Esophagus muscularis mucosa (tissue), 4 donors: ENCODE measurements around the gene PLEKHG4B.

Experiments
- CTCF ChIP-seq, 3 experiments: fragments of 200-600 bp in 2 of 3; fragments of 450-650 bp in 1 of 3; sonication (generic) in 2 of 3; IDR thresholded peaks; one replicate each; pipeline ENCODE4 v1.5.1; 2017 to 2019; ENCODE audit warnings: antibody characterized with exemption in 3 of 3, mild to moderate bottlenecking in 2 of 3, moderate library complexity in 1 of 3
- EP300 ChIP-seq: sonication (generic); formaldehyde crosslinking; IDR thresholded peaks from one replicate; pipeline ENCODE4 v1.6.1; 2017; ENCODE audit warnings: antibody characterized with exemption
- POLR2A ChIP-seq: fragments of 450-650 bp; IDR thresholded peaks from one replicate; pipeline ENCODE4 v1.6.1; 2017; ENCODE audit warnings: antibody characterized with exemption, moderate library complexity, mild to moderate bottlenecking, low read depth
- POLR2AphosphoS5 ChIP-seq, 2 donors: sonication (generic); formaldehyde crosslinking; IDR thresholded peaks; one replicate each; pipeline ENCODE4 v1.6.1; 2017; ENCODE audit warnings: antibody characterized with exemption in 2 of 2

- TF ChIP-seq CTCF (IDR thresholded peaks at IDR 0.05) (no peak), EP300 (no peak), POLR2A (no peak), POLR2AphosphoS5 (IDR thresholded peaks at IDR 0.05) (no peak)
These were observed 67.6 kb downstream of the PLEKHG4B start for GRCh38 chr5:159448-160172.
